Activated CD4-positive, alpha-beta T cell treated with anti-CD3 and anti-CD28 coated beads for 1 hour (primary cell): ENCODE data around the gene AIG1.

Experiments
- DNase-seq: peaks from one replicate; pipeline ENCODE4 v3.0.0-alpha.2; 2020

The AIG1 gene

GRCh38 chr6:143169440-143169839 lies 108.8 kb downstream of the AIG1 start:
- DNase-seq = no peak

GRCh38 chr6:143174516-143174915 lies 113.8 kb downstream of the AIG1 start:
- DNase-seq = no peak

DNA sequence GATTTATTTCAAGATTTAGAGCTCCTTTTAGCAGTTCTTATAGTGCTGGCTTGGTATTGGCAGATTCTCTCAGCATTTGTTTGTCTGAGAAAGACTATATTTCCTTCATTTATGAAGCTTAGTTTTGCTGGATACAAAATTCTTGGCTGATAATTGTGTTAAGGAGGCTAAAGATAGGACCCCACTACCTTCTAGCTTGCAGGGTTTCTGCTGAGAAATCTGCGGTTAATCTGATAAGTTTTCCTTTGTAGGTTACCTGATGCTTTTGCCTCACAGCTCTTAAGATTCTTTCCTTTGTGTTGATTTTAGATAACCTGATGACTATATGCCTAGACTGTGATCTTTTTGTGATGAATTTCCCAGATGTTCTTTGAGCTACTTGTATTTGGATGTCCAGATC lies 114.3 kb downstream of the AIG1 start:
- no peak for DNase-seq

DNA sequence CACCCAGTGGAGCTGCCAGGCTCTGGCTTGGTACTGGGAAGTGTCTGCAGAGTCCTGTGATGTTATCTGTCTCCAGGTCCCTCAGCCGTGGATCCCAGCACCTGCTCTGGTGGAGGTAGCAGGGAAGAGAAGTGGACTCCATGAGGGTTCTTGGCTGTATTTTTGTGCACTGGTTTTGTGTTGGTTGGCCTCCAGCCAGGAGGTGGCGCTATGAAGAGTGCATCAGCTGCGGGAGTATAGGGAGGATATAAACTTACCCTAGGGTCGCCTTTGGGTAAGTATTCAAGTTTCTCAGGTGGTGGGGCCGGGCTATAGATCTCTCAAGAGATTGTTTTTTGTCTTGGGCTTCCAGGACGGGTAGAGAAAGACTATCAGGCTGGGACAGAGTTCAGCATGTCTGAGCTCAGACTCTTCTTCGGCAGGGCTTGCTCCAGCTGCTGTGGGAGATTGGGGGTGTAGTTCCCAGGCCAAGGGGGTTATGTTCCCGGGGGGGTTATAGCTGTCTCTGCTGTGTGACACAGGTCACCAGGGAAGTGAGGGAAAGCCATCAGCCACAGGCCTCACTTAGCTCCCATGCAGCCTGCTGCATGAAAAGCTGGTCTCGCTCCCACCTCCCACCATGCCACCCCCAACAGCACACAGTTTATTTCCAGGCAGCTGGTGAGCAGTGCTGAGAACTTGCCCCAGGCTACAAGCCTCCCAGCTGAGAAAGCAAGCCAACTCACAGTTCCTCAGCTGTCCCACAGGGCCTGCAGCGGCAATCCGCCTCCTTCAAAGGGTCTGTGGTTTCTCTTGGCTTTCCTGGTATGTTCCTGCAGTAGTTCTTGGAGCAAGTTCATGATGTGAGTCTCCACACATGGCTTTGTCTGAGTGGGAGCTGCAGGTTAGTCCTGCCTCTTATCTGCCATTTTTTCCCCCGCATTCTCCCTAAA lies 115.7 kb downstream of the AIG1 start:
- no peak for DNase-seq

DNA sequence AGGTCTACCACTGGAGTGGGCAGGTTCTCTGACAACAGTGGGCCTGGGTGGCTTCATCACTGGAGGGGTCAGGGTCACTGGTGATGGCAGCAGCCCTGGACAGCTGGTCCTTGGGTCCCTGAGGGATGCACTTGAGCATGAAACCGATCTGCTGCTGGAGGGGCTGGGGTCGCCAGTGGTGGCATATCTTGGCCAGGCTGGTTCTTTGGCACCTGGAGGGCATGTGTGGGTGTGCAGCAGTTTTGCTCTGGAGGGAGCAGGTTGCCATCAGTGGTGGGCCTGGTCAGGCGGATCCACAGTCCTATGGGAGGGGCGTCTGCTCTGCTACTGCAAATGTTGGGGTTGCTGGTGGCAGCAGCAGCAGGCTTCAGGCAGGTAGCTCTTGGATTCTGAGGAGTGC lies 117.0 kb downstream of the AIG1 start:
- DNase-seq = no peak

- DNase-seq = no peak
These were observed 118.4 kb downstream of the AIG1 start for GRCh38 chr6:143179096-143179495.

GRCh38 chr6:143179901-143180612 lies 119.4 kb downstream of the AIG1 start:
- no peak for DNase-seq

GRCh38 chr6:143180826-143181225 lies 120.1 kb downstream of the AIG1 start:
- DNase-seq = no peak

DNA sequence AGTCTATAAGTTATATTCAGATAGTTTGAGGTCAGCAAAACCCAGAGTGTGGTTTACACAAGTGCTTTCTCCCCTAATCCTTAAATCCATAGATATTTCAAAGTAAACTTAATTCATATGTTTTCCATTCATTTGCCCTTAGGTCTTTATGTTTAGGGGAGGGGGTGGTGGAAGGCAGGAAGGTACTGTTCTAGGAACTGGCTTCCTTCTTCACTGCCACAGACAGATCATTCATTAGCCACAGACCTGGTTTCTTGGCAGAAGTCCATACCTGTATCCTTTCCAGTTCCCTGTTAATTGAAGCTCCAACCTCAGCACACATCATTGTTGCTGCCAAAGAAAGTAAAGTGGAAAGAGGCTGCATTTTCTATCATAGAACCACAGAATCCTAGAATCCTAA lies 123.0 kb downstream of the AIG1 start:
- DNase-seq = no peak

GRCh38 chr6:143185288-143185687 lies 124.6 kb downstream of the AIG1 start:
- DNase-seq = no peak

GRCh38 chr6:143187238-143187923 lies 126.7 kb downstream of the AIG1 start:
- DNase-seq = no peak

- no peak for DNase-seq
These were observed 127.6 kb downstream of the AIG1 start for GRCh38 chr6:143188292-143188691.

DNA sequence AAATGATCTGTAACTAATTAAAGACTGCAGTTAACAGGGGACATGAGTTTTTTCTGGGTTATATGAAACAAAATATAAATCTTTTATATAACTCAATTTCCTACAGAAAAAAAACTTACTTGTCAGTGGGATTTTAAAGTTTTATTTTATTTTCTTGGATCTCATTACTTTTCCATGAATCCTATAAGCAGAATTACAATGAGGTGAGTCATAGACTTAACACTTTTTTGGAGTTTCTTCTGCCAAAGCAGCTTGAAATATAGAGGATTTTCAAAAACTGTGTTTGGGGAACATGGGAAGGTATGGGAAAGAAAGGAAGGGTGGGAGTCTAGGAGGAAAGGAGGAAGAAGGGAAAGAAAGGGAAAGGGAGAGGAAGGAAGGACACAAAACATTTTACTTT lies 130.7 kb downstream of the AIG1 start:
- DNase-seq = no peak

DNA sequence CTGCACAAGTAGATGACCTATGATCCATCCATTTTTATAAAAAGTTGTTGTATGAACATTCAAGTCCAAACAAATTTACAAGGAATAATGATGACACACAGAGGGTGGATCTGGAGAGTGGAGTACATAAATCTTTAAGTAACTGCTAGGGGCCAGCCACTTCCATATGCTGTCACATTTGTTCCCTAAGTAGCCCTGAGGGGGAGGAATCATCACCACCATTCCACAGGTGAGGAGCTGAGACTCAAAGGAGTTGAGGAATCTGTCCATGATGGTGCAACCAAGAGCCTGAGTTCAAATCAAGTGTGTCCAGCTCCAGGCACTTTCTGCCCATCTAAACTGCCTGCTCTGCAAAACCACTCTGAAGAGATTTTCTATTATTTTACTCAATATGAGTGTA lies 132.1 kb downstream of the AIG1 start:
- no peak for DNase-seq

GRCh38 chr6:143193571-143194094 lies 132.9 kb downstream of the AIG1 start:
- no peak for DNase-seq

DNA sequence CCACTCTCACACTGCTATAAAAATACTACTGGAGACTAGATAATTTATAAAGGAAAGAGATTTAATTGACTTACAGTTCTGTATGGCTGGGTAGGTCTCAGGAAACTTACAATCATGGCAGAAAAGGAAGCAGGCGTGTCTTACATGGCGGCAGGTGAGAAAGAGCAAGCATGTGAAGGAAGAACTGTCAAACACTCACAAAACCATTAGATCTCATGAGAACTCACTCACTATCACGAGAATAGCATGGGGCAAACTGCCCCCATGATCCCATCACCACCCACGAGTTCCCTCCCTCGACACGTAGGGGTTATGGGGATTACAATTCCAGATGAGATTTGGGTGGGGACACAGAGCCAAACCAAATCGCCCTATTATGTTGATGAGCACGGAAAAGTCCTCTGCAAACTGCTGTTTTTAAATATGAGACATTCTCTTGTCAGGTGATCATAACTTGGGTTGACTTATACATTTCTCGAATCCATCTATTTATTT lies 133.5 kb downstream of the AIG1 start:
- DNase-seq = no peak

DNA sequence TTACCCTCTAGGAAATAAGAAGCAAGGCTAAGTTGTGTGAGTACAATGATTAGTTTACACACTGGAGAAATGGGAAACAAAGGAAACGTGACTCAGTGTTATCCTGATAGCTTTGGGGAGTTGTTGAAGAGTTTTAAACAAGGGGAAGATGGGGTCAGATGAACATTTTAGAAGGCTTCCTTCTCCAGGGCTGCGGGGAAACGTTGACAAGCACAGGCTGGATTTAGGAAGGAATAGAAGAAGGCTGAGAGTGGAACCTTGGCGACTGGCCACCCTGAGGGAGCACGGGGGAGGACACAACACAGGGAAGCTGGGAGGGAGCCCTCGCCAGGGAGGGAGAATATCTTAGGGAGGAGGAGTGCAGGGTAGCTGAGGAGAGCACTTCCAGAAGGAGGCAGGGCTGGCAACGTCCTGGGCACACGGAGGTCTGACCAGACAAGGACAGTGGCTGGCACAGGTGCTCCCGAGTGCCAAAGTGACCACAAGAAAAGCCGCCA lies 134.7 kb downstream of the AIG1 start:
- no peak for DNase-seq

DNA sequence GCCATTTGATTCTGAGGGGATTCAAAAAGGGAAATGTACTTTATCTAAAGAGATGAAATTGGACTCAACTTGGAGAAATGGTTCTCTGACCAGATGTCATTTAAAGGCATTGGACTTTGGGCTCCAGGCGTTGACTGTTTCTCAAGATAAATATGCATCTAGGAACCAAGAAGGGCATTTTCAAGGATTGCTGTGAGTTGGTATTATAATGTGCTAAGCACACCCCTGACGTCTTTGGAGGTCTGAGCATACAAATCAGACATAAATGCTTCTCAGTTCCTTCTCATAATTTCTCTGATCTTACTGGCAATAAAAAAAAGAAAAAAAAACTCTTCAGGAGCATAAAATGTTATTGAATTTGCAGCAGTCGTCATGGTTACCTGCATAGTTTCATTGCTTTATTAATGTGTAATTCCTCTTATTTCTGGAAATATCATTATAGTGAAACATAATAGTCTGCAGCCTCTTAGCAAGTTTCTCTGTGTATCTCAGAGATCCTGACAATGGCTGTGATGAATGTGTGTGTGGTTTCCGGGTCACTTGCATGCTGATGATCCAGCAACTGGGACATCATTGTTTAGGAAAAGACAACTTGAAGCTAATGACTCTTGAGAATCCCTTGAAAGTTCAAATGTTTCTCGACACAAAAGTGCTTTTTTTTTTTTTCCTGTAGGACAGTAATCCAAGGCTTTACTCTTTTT lies 136.0 kb downstream of the AIG1 start:
- DNase-seq = no peak

- no peak for DNase-seq
These were observed 136.7 kb downstream of the AIG1 start for GRCh38 chr6:143197377-143197776.

- no peak for DNase-seq
These were observed 137.6 kb downstream of the AIG1 start for GRCh38 chr6:143198312-143198711.

DNA sequence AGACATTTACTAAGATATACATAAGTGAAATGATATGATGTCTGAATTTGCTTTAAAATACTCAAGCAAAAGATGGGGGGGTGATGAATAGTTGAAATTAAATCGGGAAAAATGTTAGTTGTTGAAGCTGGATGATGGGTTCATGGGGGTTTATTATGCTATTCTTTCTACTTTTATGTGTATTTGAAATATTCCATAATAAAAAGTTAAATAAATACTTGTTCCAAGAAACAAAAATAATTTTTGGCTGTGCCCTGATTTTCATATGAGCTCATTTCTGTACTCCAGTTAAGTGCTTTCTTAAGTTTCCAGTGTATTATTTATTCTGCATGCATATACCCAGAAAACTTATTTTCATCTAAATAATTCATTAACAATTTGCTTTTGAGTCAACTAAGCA lies 138.6 kb downstream of the AIG1 start:
- no peak for DNase-seq

DNA sequence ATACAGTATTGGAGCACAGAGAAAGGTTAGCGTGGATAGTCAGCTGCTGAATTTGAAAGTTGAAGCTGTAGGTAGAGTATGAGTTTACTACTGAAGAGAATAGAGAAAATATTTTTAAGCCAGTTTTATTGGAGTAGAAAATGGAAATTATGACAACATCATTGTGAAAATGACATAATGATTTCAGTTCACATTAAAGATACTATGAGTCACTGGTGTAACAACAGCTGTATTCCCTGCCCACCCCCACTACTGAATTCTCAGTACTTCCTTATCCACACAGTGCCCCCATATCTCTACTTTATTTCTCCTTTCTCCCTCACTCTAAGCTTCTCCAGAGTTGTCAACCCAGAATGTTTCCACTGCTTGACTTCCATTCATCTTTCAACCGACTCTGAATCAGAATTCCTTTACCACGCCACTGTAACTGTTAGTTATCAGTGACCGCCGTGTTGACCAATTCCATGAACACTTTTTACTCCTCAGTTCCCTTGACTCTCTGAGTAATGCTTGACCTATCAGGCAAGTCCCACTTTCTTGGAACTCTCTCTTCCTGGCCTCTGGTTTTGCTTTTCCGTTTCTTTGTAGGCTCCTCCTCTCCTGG lies 139.6 kb downstream of the AIG1 start:
- no peak for DNase-seq
